ENCODE results near the gene VPS39.
A peak's percentile ranks its signal among the peaks of the same experiment; 100 is the strongest.

The VPS39 gene

DNA sequence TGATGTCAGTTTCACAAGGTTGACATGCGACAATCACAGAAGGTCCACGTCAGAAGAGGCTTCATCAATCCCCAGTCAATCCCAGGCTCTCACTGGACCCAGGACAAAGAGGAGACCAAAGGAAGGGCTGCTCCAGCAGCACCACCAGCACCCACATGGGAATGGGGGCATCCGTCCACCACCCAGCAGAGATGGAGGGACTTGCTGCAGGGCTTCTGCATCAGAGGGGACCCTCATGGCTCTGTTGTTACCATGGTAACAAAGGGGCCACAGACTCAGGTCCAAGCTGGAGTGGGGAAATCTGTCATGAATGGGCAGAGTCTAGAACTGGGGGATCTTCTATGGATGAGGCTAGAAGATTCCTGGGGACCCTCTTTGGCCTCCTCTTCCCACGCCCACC lies 64.7 kb downstream of the VPS39 start:
- DNase-seq (ENCODE audit: low read depth), result no peak
- Histone ChIP-seq H3K9ac (ENCODE audit: low read length) (no peak overlapping the region), H3K4me1 (ENCODE audit: control insufficient read depth, insufficient read depth, low read length) (no peaks in the 10 kb centered on the region), H3K36me3 (ENCODE audit: control insufficient read depth, insufficient read depth, low read length, severe bottlenecking) (no peaks in the 10 kb centered on the region), H3K9me3 (ENCODE audit: control insufficient read depth, low read length) (no peaks in the 10 kb centered on the region), H3K27me3 (replicated peaks; ENCODE audit: control insufficient read depth, insufficient read depth, low read length) (peaks cover 84% of the 10 kb centered on the region), H3K4me3 (ENCODE audit: low read length) (no peak overlapping the region)

DNA sequence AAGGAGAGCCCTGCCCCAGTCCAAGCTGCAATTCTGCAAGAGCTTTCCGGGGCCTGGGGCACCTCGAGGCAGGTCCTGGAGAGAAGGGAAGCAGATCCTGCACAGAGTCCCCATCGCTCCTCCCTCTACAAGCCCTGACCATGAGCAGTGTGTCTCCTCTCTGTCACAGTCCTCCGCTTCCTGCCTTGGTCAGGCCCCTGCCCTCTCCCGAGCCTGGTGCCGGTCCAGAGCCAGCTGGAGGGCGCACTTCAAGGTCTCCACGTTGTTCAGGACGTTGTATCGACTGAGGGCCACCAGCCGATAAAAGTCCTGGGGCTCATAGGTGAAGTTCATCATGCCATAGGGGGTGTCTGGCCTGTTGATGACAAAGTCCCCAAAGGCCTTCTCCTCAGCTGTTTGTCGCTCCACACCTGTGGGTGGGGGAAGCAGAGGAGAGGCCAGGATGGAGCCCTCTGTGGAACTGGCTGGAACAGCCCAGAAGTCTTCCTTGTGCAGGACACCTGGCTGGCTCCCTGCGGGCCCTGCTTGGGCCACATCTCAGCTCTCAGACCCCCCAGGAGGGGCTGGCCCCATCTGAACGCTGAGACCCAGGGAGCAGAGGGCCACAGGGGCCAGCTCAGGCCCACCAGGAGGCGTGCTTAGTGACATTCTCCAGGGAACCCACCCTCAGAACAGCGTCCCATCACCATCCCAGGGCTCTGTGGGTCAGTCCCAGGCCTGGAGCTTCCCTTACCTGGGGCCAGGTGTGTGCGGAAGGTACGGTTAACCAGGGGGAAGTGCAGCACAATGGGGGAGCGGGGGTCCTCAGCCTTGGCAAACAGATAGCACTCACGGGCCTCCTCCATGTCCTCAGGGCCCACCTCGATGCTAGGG lies 66.1 kb downstream of the VPS39 start:
- Histone ChIP-seq H3K9me3 (ENCODE audit: control insufficient read depth, low read length) (no peaks in the 10 kb centered on the region), H3K4me3 (ENCODE audit: low read length) (no peak overlapping the region), H3K36me3 (ENCODE audit: control insufficient read depth, insufficient read depth, low read length, severe bottlenecking) (no peaks in the 10 kb centered on the region), H3K27me3 (replicated peaks; ENCODE audit: control insufficient read depth, insufficient read depth, low read length) (peaks cover 77% of the 10 kb centered on the region), H3K4me1 (ENCODE audit: control insufficient read depth, insufficient read depth, low read length) (no peaks in the 10 kb centered on the region), H3K9ac (ENCODE audit: low read length) (no peak overlapping the region)
- no peak for DNase-seq (ENCODE audit: low read depth)

DNA sequence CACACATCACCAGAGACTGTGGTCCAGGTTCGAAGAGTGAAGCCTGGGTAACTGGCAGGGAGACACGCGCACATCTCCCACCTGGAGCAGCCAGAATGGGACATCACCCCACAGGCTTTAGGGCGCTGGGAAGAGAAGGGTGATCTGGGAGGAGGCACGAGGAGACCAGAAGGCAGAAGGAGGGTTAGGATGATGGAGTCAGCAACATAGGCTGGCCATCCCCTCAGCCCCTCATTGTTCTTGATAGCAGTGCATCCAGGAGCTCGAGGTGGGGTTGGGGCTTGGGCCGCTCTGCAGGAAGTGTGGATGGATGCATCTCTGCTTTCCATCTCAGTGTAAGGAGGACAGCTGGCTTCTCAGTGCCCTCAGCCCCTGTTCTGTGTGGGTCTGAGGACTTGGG lies 66.9 kb downstream of the VPS39 start:
- Histone ChIP-seq H3K4me3 (ENCODE audit: low read length) (no peak overlapping the region), H3K9ac (ENCODE audit: low read length) (no peak overlapping the region), H3K36me3 (ENCODE audit: control insufficient read depth, insufficient read depth, low read length, severe bottlenecking) (no peaks in the 10 kb centered on the region), H3K9me3 (ENCODE audit: control insufficient read depth, low read length) (no peaks in the 10 kb centered on the region), H3K4me1 (ENCODE audit: control insufficient read depth, insufficient read depth, low read length) (no peaks in the 10 kb centered on the region), H3K27me3 (replicated peaks; ENCODE audit: control insufficient read depth, insufficient read depth, low read length) (peaks cover 76% of the 10 kb centered on the region)
- no peak for DNase-seq (ENCODE audit: low read depth)

DNA sequence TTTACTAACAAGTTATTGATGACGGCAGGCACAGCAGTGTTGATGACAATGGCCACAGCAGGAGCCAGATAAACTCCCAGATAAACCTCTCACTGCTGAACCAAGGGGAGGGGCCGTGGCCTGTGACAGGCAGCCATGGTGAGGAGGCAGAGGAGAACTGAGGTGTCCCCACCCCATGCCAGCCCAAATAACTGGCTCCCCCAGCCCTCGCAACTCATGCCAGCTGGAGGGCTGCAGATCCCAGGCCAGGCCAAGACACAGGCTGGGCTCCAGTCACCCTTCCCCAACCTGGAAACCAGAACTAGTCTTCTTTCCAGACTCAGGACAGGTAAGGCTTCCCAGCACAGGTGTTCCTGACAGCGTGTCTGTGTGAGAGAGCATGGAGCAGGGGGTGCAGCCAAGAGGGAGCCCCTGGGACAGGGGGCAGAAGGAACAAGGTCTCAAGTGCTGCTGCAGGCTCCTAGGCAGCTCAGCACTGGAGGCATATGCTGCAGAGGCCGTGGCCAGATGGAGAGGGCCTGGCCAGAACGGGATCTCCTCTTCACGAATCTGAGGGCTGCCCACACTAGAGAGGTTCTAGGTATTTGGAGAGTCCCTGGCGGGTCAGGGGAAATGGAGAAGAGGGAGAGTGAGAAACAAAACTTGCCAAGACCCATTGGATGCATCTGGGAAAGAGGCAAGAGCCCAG lies 67.6 kb downstream of the VPS39 start:
- Histone ChIP-seq H3K36me3 (ENCODE audit: control insufficient read depth, insufficient read depth, low read length, severe bottlenecking) (no peaks in the 10 kb centered on the region), H3K4me1 (ENCODE audit: control insufficient read depth, insufficient read depth, low read length) (no peaks in the 10 kb centered on the region), H3K27me3 (replicated peaks; ENCODE audit: control insufficient read depth, insufficient read depth, low read length) (peaks cover 69% of the 10 kb centered on the region), H3K9me3 (ENCODE audit: control insufficient read depth, low read length) (no peaks in the 10 kb centered on the region), H3K4me3 (ENCODE audit: low read length) (no peak overlapping the region), H3K9ac (ENCODE audit: low read length) (no peak overlapping the region)
- no peak for DNase-seq (ENCODE audit: low read depth)

DNA sequence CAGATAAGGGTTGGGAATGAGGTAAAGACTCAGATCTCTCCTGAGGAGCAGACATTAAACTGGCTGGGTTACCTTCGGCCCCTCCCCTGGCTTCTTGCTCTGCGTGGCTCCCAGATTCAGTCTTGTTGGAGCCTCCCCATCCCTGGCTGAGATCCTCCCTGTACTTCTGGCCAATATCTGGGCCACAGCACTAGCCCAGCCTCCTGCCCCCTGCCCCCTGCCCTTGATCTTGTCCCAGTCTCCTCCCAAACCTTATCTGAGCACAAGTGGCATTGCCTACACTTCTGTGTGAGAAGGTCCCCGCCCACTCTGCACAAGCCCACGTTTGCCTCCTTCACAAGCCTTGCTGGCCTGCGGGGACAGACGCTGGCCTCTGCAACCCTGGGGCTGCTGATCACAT lies 68.5 kb downstream of the VPS39 start:
- no peaks in the 10 kb centered on the region for H3K4me1 ChIP-seq (ENCODE audit: control insufficient read depth, insufficient read depth, low read length)
- no peak overlapping the region for H3K9ac ChIP-seq (ENCODE audit: low read length)
- DNase-seq (ENCODE audit: low read depth), result no peak
- H3K9me3 ChIP-seq (ENCODE audit: control insufficient read depth, low read length), result no peaks in the 10 kb centered on the region
- H3K4me3 ChIP-seq (ENCODE audit: low read length), result no peak overlapping the region
- H3K27me3 ChIP-seq (replicated peaks; ENCODE audit: control insufficient read depth, insufficient read depth, low read length), result peaks cover 61% of the 10 kb centered on the region
- H3K36me3 ChIP-seq (ENCODE audit: control insufficient read depth, insufficient read depth, low read length, severe bottlenecking), result no peaks in the 10 kb centered on the region

DNA sequence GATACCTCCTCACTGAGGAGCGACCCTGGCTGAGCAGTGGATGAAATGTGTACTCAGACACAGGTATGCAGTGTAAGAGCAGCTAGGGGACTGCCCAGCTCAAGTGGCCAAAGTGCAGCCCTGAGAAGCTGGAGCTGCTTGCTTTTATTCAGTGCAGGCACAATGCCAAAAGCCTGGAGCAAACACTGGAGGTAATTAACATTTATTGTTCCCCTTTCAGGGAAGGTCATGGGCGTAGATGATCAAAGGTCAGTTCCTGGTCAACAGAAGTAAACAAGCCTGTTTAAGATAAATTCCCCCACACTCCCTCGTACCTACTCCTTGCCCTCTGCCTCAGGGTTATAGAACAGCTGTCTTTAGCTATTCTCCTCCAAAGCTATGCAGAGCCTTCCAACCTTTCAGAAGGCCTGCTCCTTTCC lies 69.1 kb downstream of the VPS39 start:
- no peak overlapping the region for H3K4me3 ChIP-seq (ENCODE audit: low read length)

DNA sequence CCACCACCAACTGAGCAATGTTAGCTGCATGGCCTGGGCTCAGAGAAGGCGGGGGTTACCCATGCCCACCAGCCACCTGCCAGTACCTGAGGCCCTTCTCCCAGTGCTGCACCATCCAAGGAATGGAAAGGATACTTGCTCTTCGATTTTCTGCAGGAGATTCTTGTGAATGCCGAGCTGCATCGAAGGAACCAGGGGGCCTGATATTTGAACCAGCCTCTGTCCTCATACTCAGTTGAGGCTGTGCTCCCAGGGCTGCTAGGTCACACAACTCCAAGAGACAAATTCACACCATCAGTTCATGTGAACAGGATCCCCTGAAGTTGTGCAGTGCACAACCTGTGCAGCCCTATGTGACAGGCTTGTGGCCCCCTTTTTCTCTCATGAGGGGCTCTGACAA lies 69.7 kb downstream of the VPS39 start:
- Histone ChIP-seq H3K36me3 (ENCODE audit: control insufficient read depth, insufficient read depth, low read length, severe bottlenecking) (no peaks in the 10 kb centered on the region), H3K9me3 (ENCODE audit: control insufficient read depth, low read length) (no peaks in the 10 kb centered on the region), H3K4me1 (ENCODE audit: control insufficient read depth, insufficient read depth, low read length) (no peaks in the 10 kb centered on the region), H3K27me3 (replicated peaks; ENCODE audit: control insufficient read depth, insufficient read depth, low read length) (peaks cover 52% of the 10 kb centered on the region), H3K4me3 (ENCODE audit: low read length) (no peak overlapping the region), H3K9ac (ENCODE audit: low read length) (no peak overlapping the region)
- DNase-seq (ENCODE audit: low read depth), result no peak

More for the DNA sequence above, 69.1 kb downstream of the VPS39 start:
- H3K36me3 ChIP-seq (ENCODE audit: control insufficient read depth, insufficient read depth, low read length, severe bottlenecking), result no peaks in the 10 kb centered on the region
- no peaks in the 10 kb centered on the region for H3K9me3 ChIP-seq (ENCODE audit: control insufficient read depth, low read length)
- peaks cover 57% of the 10 kb centered on the region for H3K27me3 ChIP-seq (replicated peaks; ENCODE audit: control insufficient read depth, insufficient read depth, low read length)
- no peak overlapping the region for H3K9ac ChIP-seq (ENCODE audit: low read length)
- no peak for DNase-seq (ENCODE audit: low read depth)
- no peaks in the 10 kb centered on the region for H3K4me1 ChIP-seq (ENCODE audit: control insufficient read depth, insufficient read depth, low read length)

DNA sequence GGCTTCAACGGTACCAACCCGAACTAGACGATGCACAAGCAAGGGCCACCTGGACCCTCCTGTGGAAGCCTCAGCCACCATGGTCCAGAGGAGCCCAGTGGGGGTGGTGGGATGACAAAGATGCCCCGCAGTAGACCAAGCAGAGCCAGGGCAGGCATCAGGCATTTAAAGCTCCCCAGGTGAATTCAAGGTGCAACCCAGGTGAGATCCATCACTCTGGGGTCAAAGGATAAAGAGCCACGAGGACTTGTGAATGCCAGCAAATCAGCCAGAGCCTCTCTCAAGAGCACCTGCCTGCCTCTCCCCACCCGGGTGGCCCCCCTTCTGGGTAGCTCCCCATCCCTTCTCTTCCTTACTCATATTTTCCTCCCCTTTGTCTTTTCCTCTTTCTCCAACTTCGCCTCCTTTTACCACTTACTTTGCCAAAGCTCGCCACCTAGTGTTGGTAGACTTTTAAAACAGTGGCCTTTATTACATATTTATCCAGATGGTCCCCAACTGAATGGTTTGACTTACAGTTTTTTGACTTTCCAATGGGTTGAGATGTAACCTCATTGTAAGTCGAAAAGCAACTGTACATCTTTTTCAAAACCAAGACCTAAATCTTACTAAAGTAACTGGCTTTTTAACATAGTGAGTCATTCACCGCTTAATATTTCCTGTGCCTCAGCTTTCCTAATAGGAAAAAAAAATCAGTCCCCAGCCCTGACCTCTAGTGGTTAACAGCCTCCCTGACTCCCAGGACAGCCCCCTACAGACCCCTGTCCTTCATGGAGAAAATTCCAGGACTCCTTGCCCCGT lies 70.4 kb downstream of the VPS39 start:
- DNase-seq (ENCODE audit: low read depth), result peak; percentile 85
- no peaks in the 10 kb centered on the region for H3K4me1 ChIP-seq (ENCODE audit: control insufficient read depth, insufficient read depth, low read length)
- H3K9ac ChIP-seq (ENCODE audit: low read length), result no peak overlapping the region
- no peak overlapping the region for H3K4me3 ChIP-seq (ENCODE audit: low read length)
- peaks cover 48% of the 10 kb centered on the region for H3K27me3 ChIP-seq (replicated peaks; ENCODE audit: control insufficient read depth, insufficient read depth, low read length)
- H3K36me3 ChIP-seq (ENCODE audit: control insufficient read depth, insufficient read depth, low read length, severe bottlenecking), result no peaks in the 10 kb centered on the region
- no peaks in the 10 kb centered on the region for H3K9me3 ChIP-seq (ENCODE audit: control insufficient read depth, low read length)

DNA sequence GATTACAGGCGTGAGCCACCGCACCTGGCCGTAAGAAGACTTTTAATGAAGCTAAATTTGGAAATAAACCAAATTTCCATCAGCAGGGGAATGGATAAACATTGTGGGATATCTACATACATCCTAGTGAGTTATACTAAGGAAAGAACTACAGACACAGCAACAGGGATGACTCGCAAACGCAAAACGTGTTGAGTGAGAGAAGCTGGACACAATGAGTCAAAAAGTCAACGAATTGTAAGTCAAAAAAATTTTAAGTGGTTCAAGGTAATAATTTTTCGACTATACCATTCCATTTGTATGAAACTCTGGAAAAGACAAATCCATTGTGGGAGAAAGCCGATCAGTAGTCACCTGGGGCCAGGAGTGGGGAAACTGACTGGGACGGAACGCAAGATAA lies 71.6 kb downstream of the VPS39 start:
- Histone ChIP-seq H3K36me3 (ENCODE audit: control insufficient read depth, insufficient read depth, low read length, severe bottlenecking) (no peaks in the 10 kb centered on the region), H3K9me3 (ENCODE audit: control insufficient read depth, low read length) (no peaks in the 10 kb centered on the region), H3K9ac (ENCODE audit: low read length) (no peak overlapping the region), H3K27me3 (replicated peaks; ENCODE audit: control insufficient read depth, insufficient read depth, low read length) (peaks cover 40% of the 10 kb centered on the region), H3K4me1 (ENCODE audit: control insufficient read depth, insufficient read depth, low read length) (no peaks in the 10 kb centered on the region), H3K4me3 (ENCODE audit: low read length) (no peak overlapping the region)
- DNase-seq (ENCODE audit: low read depth), result no peak

DNA sequence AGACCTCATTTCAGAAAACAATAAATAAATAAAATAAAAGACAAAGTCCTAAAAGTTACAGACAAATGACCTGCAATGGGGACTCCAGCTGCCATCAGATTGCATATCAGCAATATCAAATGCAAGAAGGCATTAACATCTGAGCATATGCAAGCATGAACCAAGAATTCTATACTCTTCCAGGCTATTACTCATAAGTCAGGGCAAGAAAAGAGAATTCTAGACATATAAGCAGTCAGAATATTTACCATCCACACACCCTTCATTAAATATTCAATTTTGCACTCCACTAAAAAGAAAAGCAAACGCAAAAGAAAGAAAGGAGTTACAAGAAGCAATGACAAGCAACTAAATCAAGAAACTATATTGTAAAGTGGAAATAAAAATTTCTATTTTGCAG lies 72.8 kb downstream of the VPS39 start:
- H3K9ac ChIP-seq (ENCODE audit: low read length), result no peak overlapping the region

DNA sequence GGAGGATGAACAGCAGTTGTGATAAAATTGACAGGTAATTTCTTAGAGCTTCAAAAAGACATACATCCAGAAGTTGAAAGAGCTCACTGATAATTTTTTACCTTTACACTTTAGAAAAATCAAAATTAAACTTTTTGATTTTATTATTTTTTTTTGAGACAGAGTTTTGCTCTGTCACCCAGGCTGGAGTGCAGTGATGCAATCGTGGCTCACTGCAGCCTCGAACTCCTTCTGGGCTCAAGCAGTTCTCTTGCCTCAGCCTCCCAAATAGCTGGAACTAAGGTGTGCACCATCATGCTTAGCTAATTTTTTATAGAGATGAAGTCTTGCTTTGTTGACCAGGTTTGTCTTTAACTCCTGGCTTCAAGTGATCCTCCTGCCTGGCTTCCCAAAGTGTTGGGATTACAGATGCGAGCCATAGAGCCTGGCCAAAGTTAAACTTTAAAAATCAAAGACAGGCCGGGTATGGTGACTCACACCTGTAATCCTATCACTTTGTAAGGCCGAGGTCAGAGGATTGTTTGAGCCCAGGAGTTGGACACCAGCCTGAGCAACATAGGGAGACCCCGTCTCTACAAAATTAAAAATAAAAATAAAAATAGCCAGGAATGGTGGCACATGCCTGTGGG lies 73.4 kb downstream of the VPS39 start:
- no peaks in the 10 kb centered on the region for H3K36me3 ChIP-seq (ENCODE audit: control insufficient read depth, insufficient read depth, low read length, severe bottlenecking)
- DNase-seq (ENCODE audit: low read depth), result no peak
- peaks cover 40% of the 10 kb centered on the region for H3K27me3 ChIP-seq (replicated peaks; ENCODE audit: control insufficient read depth, insufficient read depth, low read length)

More for the DNA sequence above, 72.8 kb downstream of the VPS39 start:
- H3K4me1 ChIP-seq (ENCODE audit: control insufficient read depth, insufficient read depth, low read length), result no peaks in the 10 kb centered on the region
- peaks cover 41% of the 10 kb centered on the region for H3K27me3 ChIP-seq (replicated peaks; ENCODE audit: control insufficient read depth, insufficient read depth, low read length)
- DNase-seq (ENCODE audit: low read depth), result no peak
- H3K9me3 ChIP-seq (ENCODE audit: control insufficient read depth, low read length), result no peaks in the 10 kb centered on the region
- H3K4me3 ChIP-seq (ENCODE audit: low read length), result no peak overlapping the region
- H3K36me3 ChIP-seq (ENCODE audit: control insufficient read depth, insufficient read depth, low read length, severe bottlenecking), result no peaks in the 10 kb centered on the region

More for the DNA sequence above, 73.4 kb downstream of the VPS39 start:
- H3K9me3 ChIP-seq (ENCODE audit: control insufficient read depth, low read length), result no peaks in the 10 kb centered on the region
- no peak overlapping the region for H3K4me3 ChIP-seq (ENCODE audit: low read length)
- H3K9ac ChIP-seq (ENCODE audit: low read length), result no peak overlapping the region
- H3K4me1 ChIP-seq (ENCODE audit: control insufficient read depth, insufficient read depth, low read length), result no peaks in the 10 kb centered on the region

Measured in adipocyte (in vitro differentiated cells).